AG04449 (cell line): ENCODE results near the gene LAMA3.

ENCODE experiments used
- CTCF ChIA-PET: fragments of 350-600 bp; formaldehyde crosslinking; extraction: SDS; loops from one replicate; lab custom pipeline; 2021; ENCODE audit warnings: antibody characterized with exemption; lab: Yijun Ruan, JAX
- POLR2A ChIA-PET: fragments of 400-600, 350-600 bp; formaldehyde crosslinking; extraction: SDS; loops from one replicate; lab custom pipeline; 2020; ENCODE audit warnings: antibody characterized with exemption, inconsistent platforms; lab: Yijun Ruan, JAX
- DNase-seq: peaks from one replicate; pipeline ENCODE4 v3.0.0-alpha.2; 2010; ENCODE audit warnings: low read depth, low spot score
- H3K4me3 ChIP-seq: 2 replicates; pipeline ENCODE4 v1.5.1; 2011; ENCODE audit warnings: low read depth, mild to moderate bottlenecking, control low read depth, low read length
- TF ChIP-seq, protein P1 (sequence below): IDR thresholded peaks from one replicate; pipeline ENCODE4 v1.5.1; 2011; ENCODE audit warnings: mild to moderate bottlenecking, moderate library complexity, low read length, control low read depth, inconsistent platforms; ENCODE audit not compliant: insufficient read depth; ENCODE audit errors: missing control alignments

Gene LAMA3

DNA sequence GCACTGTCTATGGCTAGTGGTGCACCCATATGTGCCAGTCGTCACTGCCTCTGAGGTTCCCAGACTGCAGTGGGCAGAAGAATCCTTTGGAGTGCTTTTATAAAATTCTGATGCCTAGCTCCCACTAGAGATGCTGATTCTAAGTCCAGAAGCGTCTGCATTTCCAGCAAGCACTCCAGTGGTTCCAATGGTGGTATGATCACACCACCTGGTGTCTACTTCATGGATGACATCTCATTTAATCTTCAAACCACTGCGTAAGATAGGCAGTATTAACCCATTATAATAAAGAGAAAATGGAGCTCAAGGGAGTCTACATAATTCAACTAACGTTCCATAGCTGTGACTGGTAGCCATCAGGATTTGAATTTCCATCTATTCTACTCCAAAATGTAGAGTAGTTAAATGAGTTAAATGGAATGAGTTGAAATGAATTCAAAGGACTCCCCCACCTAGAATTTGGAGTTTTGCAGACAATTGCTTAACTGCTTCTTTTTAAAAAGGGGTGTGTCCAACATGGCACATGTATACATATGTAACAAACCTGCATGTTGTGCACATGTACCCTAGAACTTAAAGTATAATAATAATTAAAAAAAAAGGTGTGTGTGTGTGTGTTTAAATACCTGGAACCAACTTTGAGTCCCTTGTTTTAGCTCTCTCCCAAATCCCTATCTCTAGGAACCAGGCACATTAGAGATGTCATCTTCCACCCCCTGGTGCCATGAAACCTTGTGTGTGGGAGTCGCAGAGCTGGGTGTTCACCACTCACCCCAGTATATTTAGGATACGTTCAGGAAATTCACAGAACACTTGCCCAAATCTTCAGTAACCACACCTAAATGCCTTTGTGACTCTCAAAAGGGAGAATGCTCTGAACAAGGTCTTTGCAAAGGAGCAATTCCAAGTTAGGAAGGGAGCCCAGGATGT, 14.1 kb downstream of the LAMA3 start:
- TF ChIP-seq, protein P1, sequence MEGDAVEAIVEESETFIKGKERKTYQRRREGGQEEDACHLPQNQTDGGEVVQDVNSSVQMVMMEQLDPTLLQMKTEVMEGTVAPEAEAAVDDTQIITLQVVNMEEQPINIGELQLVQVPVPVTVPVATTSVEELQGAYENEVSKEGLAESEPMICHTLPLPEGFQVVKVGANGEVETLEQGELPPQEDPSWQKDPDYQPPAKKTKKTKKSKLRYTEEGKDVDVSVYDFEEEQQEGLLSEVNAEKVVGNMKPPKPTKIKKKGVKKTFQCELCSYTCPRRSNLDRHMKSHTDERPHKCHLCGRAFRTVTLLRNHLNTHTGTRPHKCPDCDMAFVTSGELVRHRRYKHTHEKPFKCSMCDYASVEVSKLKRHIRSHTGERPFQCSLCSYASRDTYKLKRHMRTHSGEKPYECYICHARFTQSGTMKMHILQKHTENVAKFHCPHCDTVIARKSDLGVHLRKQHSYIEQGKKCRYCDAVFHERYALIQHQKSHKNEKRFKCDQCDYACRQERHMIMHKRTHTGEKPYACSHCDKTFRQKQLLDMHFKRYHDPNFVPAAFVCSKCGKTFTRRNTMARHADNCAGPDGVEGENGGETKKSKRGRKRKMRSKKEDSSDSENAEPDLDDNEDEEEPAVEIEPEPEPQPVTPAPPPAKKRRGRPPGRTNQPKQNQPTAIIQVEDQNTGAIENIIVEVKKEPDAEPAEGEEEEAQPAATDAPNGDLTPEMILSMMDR: peak; percentile 43
- no peak for DNase-seq
- CTCF ChIA-PET: interaction anchor here (0.6 to 8.0 kb wide), 56 partner anchors 8 to 905 kb away, joined by 3 to 230 read pairs (median 6); partner anchors contain the start of genes LAMA3 and NPC1
- no peak overlapping the region for H3K4me3 ChIP-seq
- POLR2A ChIA-PET: no interaction called here

GRCh38 chr18:23703987-23704384, 14.7 kb downstream of the LAMA3 start:
- no peak overlapping the region for H3K4me3 ChIP-seq
- CTCF ChIA-PET: interaction anchor here (1.0 to 8.0 kb wide), 31 partner anchors 9 to 906 kb away, joined by 3 to 230 read pairs (median 7); no protein-coding TSS in a partner anchor
- TF ChIP-seq, protein P1: no peak
- DNase-seq: no peak
- POLR2A ChIA-PET: no interaction called here

DNA sequence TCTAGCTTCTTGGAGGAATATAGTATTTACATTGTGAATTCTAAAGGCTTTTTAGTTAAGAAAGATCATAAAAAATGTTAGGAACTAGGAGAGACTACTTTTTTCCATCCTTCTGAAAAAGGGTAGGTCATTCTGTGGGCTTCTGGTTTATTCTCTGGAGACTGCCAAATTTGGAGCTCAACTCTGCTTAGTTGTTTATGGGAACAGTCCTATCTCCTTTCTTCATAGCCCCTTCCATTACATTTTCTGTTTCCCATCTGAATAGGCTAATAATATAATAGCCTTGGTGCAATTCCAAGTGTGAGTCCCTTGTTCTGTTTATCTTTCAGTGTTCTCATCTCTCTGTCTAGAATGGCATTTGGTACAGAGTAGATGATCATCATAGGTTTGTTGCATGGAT, 15.6 kb downstream of the LAMA3 start:
- ChIA-PET POLR2A (no interaction called here), CTCF (interaction anchor here (1.0 to 8.0 kb wide), 12 partner anchors 11 to 415 kb away, joined by 3 to 230 read pairs (median 8); no protein-coding TSS in a partner anchor)
- DNase-seq: no peak
- no peak overlapping the region for H3K4me3 ChIP-seq
- TF ChIP-seq, protein P1: no peak

DNA sequence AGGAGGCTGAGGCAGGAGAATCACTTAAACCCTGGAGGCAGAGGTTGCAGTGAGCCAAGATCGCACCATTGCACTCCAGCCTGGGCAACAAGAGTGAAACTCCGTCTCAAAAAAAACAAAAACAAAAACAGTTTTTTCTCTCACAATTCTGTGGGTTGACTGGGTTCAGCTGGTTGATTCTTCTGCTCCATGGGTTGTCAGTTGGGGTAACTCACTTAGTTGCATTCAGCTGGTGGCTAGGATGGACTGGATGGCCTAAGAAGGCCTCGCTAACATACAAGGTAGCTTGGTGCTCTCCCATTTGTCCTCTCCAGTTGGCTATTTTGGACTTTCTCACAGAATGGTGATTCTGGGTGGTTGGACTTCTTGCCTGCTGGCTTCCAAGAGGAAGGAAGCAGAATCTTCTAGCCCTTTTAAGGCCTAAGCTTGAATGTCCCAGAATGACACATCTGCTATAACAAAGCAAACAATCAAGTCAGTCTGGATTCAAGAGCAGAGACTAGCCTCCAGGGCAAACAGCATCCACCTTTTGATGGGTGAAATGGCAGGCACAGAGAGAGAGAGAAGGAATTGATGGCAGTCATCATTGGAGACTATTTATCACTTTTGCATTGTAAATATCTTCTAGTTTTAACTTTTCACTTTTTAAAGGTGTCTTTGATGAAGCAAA, 17.9 kb downstream of the LAMA3 start:
- POLR2A ChIA-PET: no interaction called here
- no peak for DNase-seq
- TF ChIP-seq, protein P1: no peak
- CTCF ChIA-PET: interaction anchor here (0.9 kb wide), 1 partner anchor 86 kb away, joined by 3 read pairs; no protein-coding TSS in a partner anchor
- H3K4me3 ChIP-seq: no peak overlapping the region

- TF ChIP-seq, protein P1: no peak
- H3K4me3 ChIP-seq: no peak overlapping the region
- ChIA-PET CTCF (no interaction called here), POLR2A (no interaction called here)
- no peak for DNase-seq
These were observed 20.8 kb downstream of the LAMA3 start for GRCh38 chr18:23710068-23710527.
